Measurements from ENCODE around the gene CMYA5. TPM values are rescaled to one million over a fixed set of nuclear protein-coding genes. Genes with fewer than 3 reads are reported as not detected.

Gene CMYA5
- total RNA-seq, 1 experiment from 2014 or later, result 0.22 TPM

GRCh38 chr5:79727451-79728355 is 38.1 kb downstream of the CMYA5 start:
- Histone ChIP-seq H3K27me3 (ENCODE audit: insufficient read depth, low read length) (peaks cover 25% of the 10 kb centered on the region; the same call in 1 of the 2 replicates), H4K20me1 (ENCODE audit: insufficient read depth) (no peaks in the 10 kb centered on the region), H3K4me2 (ENCODE audit: low read length) (no peak overlapping the region), H3K4me1 (ENCODE audit: control insufficient read depth in 1 of 2, insufficient read depth in 2 of 2, low read length in 2 of 2) (no peaks in the 10 kb centered on the region; a peak in 1 of 4 replicates), H3K27ac (ENCODE audit: low read depth, low read length) (no peak overlapping the region), H3K36me3 (ENCODE audit: control insufficient read depth in 1 of 2, insufficient read depth in 2 of 2, low read length in 2 of 2) (no peaks in the 10 kb centered on the region), H2AFZ (ENCODE audit: low read depth, low read length, poor library complexity, severe bottlenecking) (no peak overlapping the region), H3K9ac (ENCODE audit: low read length) (no peak overlapping the region), H3K9me3 (ENCODE audit: control insufficient read depth in 1 of 2, insufficient read depth in 1 of 2, low read depth in 1 of 2, low read length in 2 of 2) (no peaks in the 10 kb centered on the region), H3K9me2 (ENCODE audit: insufficient read depth) (peaks cover 3% of the 10 kb centered on the region; the same call in 1 of the 2 replicates), H3K4me3 (replicated peaks in 1 of 2; ENCODE audit: low read depth in 1 of 2, low read length in 2 of 2) (no peak overlapping the region), H3K79me2 (ENCODE audit: insufficient read depth, low read length) (no peaks in the 10 kb centered on the region)
- intact Hi-C loops (cut with micrococcal nuclease), result no loop called here
- ChIA-PET RAD21 (ENCODE audit: low non-redundant PET in 1 of 2, low total read pairs in 2 of 2, uncharacterized antibody in 2 of 2, unreplicated experiment in 2 of 2) (interaction anchor here in 1 of 2 experiments (0.5 kb wide), 1 partner anchor 10 kb away, joined by 4 read pairs; no protein-coding TSS in a partner anchor), CTCF (no interaction called here), POLR2A (no interaction called here)
- BruUV-seq (replicated peaks), result no TSS peak
- DNase-seq (ENCODE audit: low read depth, low spot score) (no peak), ATAC-seq (no peak)
- no peak for TF ChIP-seq SP1 (IDR thresholded peaks at IDR 0.05; ENCODE audit: low read depth)
- TF ChIP-seq SIN3A (IDR thresholded peaks at IDR 0.05; ENCODE audit: low read depth), result no peak
- no peak for TF ChIP-seq ZNF274 (IDR thresholded peaks at IDR 0.05; ENCODE audit: low read depth, low read length)
- TF ChIP-seq REST (IDR thresholded peaks at IDR 0.05; ENCODE audit: low read depth), result no peak
- TF ChIP-seq EZH2 (IDR thresholded peaks at IDR 0.05), result no peak
- no peak for TF ChIP-seq POLR2AphosphoS5 (IDR thresholded peaks at IDR 0.05; ENCODE audit: low read depth, low read length)
- no peak for TF ChIP-seq MAX (IDR thresholded peaks at IDR 0.05)
- no peak for TF ChIP-seq ZBTB33 (IDR thresholded peaks at IDR 0.05; ENCODE audit: extremely low read depth, insufficient replicate concordance, low read length)
- no peak for TF ChIP-seq CBX3 (IDR thresholded peaks at IDR 0.05; ENCODE audit: low read depth)
- TF ChIP-seq ZFX (IDR thresholded peaks at IDR 0.05), result no peak
- TF ChIP-seq ATF3 (IDR thresholded peaks at IDR 0.05), result no peak
- TF ChIP-seq FOSL1 (IDR thresholded peaks at IDR 0.05; ENCODE audit: low read depth), result no peak
- TF ChIP-seq ELF1 (IDR thresholded peaks at IDR 0.05; ENCODE audit: borderline replicate concordance, low read depth), result no peak
- no peak for TF ChIP-seq CEBPB (IDR thresholded peaks at IDR 0.05; ENCODE audit: low read depth)
- TF ChIP-seq CTCF (IDR thresholded peaks at IDR 0.05 in 2 of 3, conservative IDR thresholded peaks at IDR 0.05 in 1 of 3; ENCODE audit: borderline replicate concordance in 1 of 3, insufficient read depth in 1 of 3, low read depth in 2 of 3, low read length in 2 of 3), result no peak
- no peak for TF ChIP-seq YY1 (IDR thresholded peaks at IDR 0.05; ENCODE audit: extremely low read depth, insufficient replicate concordance, low read depth, low read length)
- no peak for TF ChIP-seq EZH2phosphoT487 (IDR thresholded peaks at IDR 0.05; ENCODE audit: borderline replicate concordance)
- no peak for TF ChIP-seq RAD21 (IDR thresholded peaks at IDR 0.05; ENCODE audit: low read depth)
- no peak for TF ChIP-seq SRF (IDR thresholded peaks at IDR 0.05; ENCODE audit: low read depth)

All from HCT116 (cell line).